Measurements from ENCODE around the gene CEPT1. TPM values are rescaled to one million over a fixed set of nuclear protein-coding genes. Genes with fewer than 3 reads are reported as not detected.
A peak's percentile ranks its signal among the peaks of the same experiment; 100 is the strongest.

The CEPT1 gene
- total and polyA plus RNA-seq, 2 of the 8 experiments (the other 6 are each of a cell fraction or from before 2014, with no cell fraction given), result 18.5 to 28.6 TPM

- H3K4me3 ChIP-seq (ENCODE audit: extremely low read depth in 1 of 4, insufficient read depth in 2 of 4, low read depth in 3 of 4, low read length in 4 of 4), result no peak overlapping the region
- TF ChIP-seq CBX5 (IDR thresholded peaks at IDR 0.05; ENCODE audit: low read depth, low read length) (no peak), TCF12 (IDR thresholded peaks at IDR 0.05; ENCODE audit: low read depth, low read length) (no peak), MAX (IDR thresholded peaks at IDR 0.05) (no peak), BCL11A (IDR thresholded peaks at IDR 0.05; ENCODE audit: low read depth in 2 of 2, low read length in 2 of 2) (no peak), MAFK (IDR thresholded peaks at IDR 0.05; ENCODE audit: low read depth, low read length) (no peak), HDAC6 (IDR thresholded peaks at IDR 0.05; ENCODE audit: low read depth, low read length) (no peak), TBP (IDR thresholded peaks at IDR 0.05; ENCODE audit: low read depth, low read length) (no peak), SP4 (IDR thresholded peaks at IDR 0.05; ENCODE audit: low read length) (no peak), SIN3A (conservative IDR thresholded peaks at IDR 0.05 in 1 of 2, IDR thresholded peaks at IDR 0.05 in 1 of 2; ENCODE audit: low read depth in 1 of 2, low read length in 2 of 2) (no peak)
- DNase-seq (ENCODE audit: low read depth in 1 of 2, low spot score in 2 of 2) (no peak), FAIRE-seq (no peak)
- H3K79me2 ChIP-seq (ENCODE audit: control insufficient read depth in 1 of 2, insufficient read depth in 2 of 2, low read length in 2 of 2), result no peaks in the 10 kb centered on the region
- H3K23ac ChIP-seq (ENCODE audit: insufficient read length), result no peak overlapping the region
- POLR2A ChIA-PET (ENCODE audit: partially characterized antibody), result interaction anchor here (0.7 kb wide), 1 partner anchor 155 kb away, joined by 4 read pairs; no protein-coding TSS in a partner anchor
- H3K9me3 ChIP-seq (ENCODE audit: insufficient read depth in 2 of 2, low read depth in 1 of 2, low read length in 1 of 2), result no peaks in the 10 kb centered on the region; a peak in 1 of 4 replicates
- H3K36me3 ChIP-seq (ENCODE audit: control insufficient read depth in 2 of 4, insufficient read depth in 4 of 4, low read length in 3 of 4), result no peaks in the 10 kb centered on the region
- H2BK15ac ChIP-seq (ENCODE audit: low read length), result no peak overlapping the region
- H2BK5ac ChIP-seq (ENCODE audit: low read depth, low read length), result peak overlapping the region; percentile 91; the same call in 1 of the 2 replicates
- H4K91ac ChIP-seq (replicated peaks; ENCODE audit: insufficient read length, low read length), result peak overlapping the region; percentile 99
- peaks cover 0 to 7% (median 5%) of the 10 kb centered on the region in 4 experiments; a peak in 3 of 7 replicates for H3K4me1 ChIP-seq (replicated peaks in 1 of 4; ENCODE audit: control insufficient read depth in 3 of 4, insufficient read depth in 4 of 4, low read length in 3 of 4)
- H2AFZ ChIP-seq (ENCODE audit: low read length), result no peak overlapping the region
- H3K27me3 ChIP-seq (replicated peaks in 1 of 4; ENCODE audit: control insufficient read depth in 3 of 4, extremely low read depth in 1 of 4, insufficient read depth in 3 of 4, low read length in 3 of 4), result no peaks in the 10 kb centered on the region
- H3K14ac ChIP-seq (ENCODE audit: insufficient read length), result no peak overlapping the region
- H3K9ac ChIP-seq (replicated peaks in 1 of 4; ENCODE audit: extremely low read depth in 1 of 4, low read depth in 3 of 4, low read length in 3 of 4), result no peak overlapping the region
- no peak overlapping the region for H4K5ac ChIP-seq (ENCODE audit: insufficient read length, low read depth, low read length)
- H3K4ac ChIP-seq (replicated peaks; ENCODE audit: insufficient read length, low read depth, low read length), result peak overlapping the region; percentile 50
- peak overlapping the region; percentile 84 for H2BK120ac ChIP-seq (replicated peaks; ENCODE audit: low read depth, low read length)
- no peak overlapping the region for H3K56ac ChIP-seq (replicated peaks; ENCODE audit: insufficient read length, low read depth, low read length)
- CTCF ChIA-PET (ENCODE audit: partially characterized antibody), result interaction anchor here (1.3 to 2.6 kb wide), 4 partner anchors 16 to 185 kb away, joined by 4 to 11 read pairs (median 6); no protein-coding TSS in a partner anchor
- no peak overlapping the region for H2BK12ac ChIP-seq (ENCODE audit: low read depth, low read length)
- 90% methylated on average over 7 of the region's 7 CpGs; no CpG with 5 or more reads in 1 of the 2 experiments for WGBS, 2 experiments (ENCODE audit: extremely low coverage in 1 of 2, insufficient coverage in 1 of 2, insufficient read length in 1 of 2, insufficient replicate concordance in 2 of 2, low coverage in 1 of 2, low lambda C conversion rate in 2 of 2, missing lambda C conversion rate in 1 of 2)
- H4K20me1 ChIP-seq (replicated peaks in 1 of 2; ENCODE audit: control insufficient read depth in 1 of 2, insufficient read depth in 2 of 2, low read length in 2 of 2), result no peaks in the 10 kb centered on the region
- H2AK5ac ChIP-seq (ENCODE audit: low read depth, low read length), result no peak overlapping the region; the same call in 1 of the 2 replicates
- no peaks in the 10 kb centered on the region for H3K79me1 ChIP-seq (ENCODE audit: low read depth, low read length)
- no peak overlapping the region for H4K8ac ChIP-seq (ENCODE audit: extremely low read depth, insufficient read depth, low read length)
- no peak overlapping the region; the same call in 1 of the 2 replicates for H3K27ac ChIP-seq (ENCODE audit: low read depth, low read length)
- peak overlapping the region; percentile 96; the same call in 1 of the 2 replicates for H2BK20ac ChIP-seq (ENCODE audit: low read length)
- peak overlapping the region; percentile 0; the same call in 1 of the 2 replicates for H3K18ac ChIP-seq (ENCODE audit: extremely low read depth, low read length)
- H3K4me2 ChIP-seq (ENCODE audit: insufficient read depth in 1 of 2, low read depth in 2 of 2, low read length in 2 of 2), result no peak overlapping the region
- no peaks in the 10 kb centered on the region for H3K23me2 ChIP-seq (ENCODE audit: low read depth, low read length)
Measured at GRCh38 chr1:111214884-111215283, 74.9 kb downstream of the CEPT1 start.
